Erythroblast (primary cell): ENCODE measurements around the gene WDR26.

ENCODE experiments used
- GATA1 ChIP-seq: IDR thresholded peaks from 2 replicates; pipeline ENCODE4 v1.6.1; 2011; ENCODE audit warnings: low read depth, mild to moderate bottlenecking, control low read depth, low read length, moderate library complexity
- POLR2A ChIP-seq: IDR thresholded peaks from 2 replicates; pipeline ENCODE4 v1.6.1; 2011; ENCODE audit warnings: mild to moderate bottlenecking, low read length

DNA sequence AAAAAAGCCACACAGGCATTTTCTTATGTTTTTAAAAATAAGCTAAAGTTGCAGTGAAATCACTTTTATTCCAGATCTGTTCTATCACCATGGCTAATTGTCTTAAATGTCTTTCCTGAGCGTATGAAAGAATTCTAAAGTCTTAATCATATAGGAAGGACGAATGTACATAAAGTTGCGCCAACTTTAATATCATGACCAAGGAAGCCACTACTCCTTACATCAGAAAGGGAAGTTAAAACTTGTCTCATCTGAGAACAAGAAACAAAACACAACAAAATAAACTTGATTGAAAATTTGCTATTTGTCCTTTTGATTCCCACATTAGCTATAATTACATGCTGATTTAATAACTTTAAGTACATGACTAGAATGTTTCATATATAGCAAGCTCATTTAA lies 51.4 kb downstream of the WDR26 start:
- TF ChIP-seq POLR2A, result no peak
- TF ChIP-seq GATA1, result no peak
